H1 (cell line): Measurements from ENCODE around the gene ISG15. TPM values are rescaled to one million over a fixed set of nuclear protein-coding genes. Genes with fewer than 3 reads are reported as not detected.

ENCODE experiments used
- EZH2 ChIP-seq: fragments of 200-600 bp; sonication (generic); IDR thresholded peaks from 2 replicates; pipeline ENCODE4 v1.7.1; 2012; ENCODE audit warnings: low read depth, mild to moderate bottlenecking, moderate library complexity, low read length, inconsistent platforms; ENCODE audit not compliant: severe bottlenecking
- GABPA ChIP-seq: IDR thresholded peaks from 2 replicates; pipeline ENCODE4 v1.6.1; 2011; ENCODE audit warnings: mild to moderate bottlenecking, low read length, moderate library complexity, borderline replicate concordance; ENCODE audit not compliant: insufficient read depth
- GTF2F1 ChIP-seq: IDR thresholded peaks from 2 replicates; pipeline ENCODE4 v1.6.1; 2012; ENCODE audit warnings: low read depth, low read length, improper control_type of control experiment, borderline replicate concordance
- polyA plus RNA-seq, 7 experiments: library from polyadenylated mRNA; depleted of rRNA in 3 of 7; stranded (reverse) in 5 of 7; unstranded in 2 of 7; fragments of >200 nt in 5 of 7; fragments of 200-250 nt in 2 of 7; gene quantifications; 1 replicate in 5 of 7; 2 replicates in 1 of 7; 4 replicates in 1 of 7; pipeline versions ENCODE4 v1.2.1 to v1.2.3, GENCODE V29; 2011 to 2013; ENCODE audit warnings: missing spikeins in 2 of 7, mixed read lengths in 2 of 7
- total RNA-seq: library from RNA; stranded (reverse); fragmentation: NEBNext Ultra II Directional; extraction: Animal tissue kit (Norgen Biotek cat#: 25700); gene quantifications from 2 replicates; pipeline ENCODE4 v1.2.1, GENCODE V29; 2021
- TF ChIP-seq, protein P1 (sequence below): fragments of 300-600 bp; sonication (generic); IDR thresholded peaks from 2 replicates; pipeline ENCODE4 v1.7.1; 2012; ENCODE audit warnings: low read length, moderate library complexity, mild to moderate bottlenecking, inconsistent platforms; ENCODE audit not compliant: insufficient replicate concordance
- TF ChIP-seq, protein P2 (sequence below): IDR thresholded peaks from 2 replicates; pipeline ENCODE4 v1.6.1; 2011; ENCODE audit warnings: low read depth, mild to moderate bottlenecking, low read length; ENCODE audit not compliant: insufficient read depth

The ISG15 gene
- total and polyA plus RNA-seq, 2 of the 8 experiments (the other 6 are each of a cell fraction or from before 2014, with no cell fraction given): 29.3 to 121 TPM

DNA sequence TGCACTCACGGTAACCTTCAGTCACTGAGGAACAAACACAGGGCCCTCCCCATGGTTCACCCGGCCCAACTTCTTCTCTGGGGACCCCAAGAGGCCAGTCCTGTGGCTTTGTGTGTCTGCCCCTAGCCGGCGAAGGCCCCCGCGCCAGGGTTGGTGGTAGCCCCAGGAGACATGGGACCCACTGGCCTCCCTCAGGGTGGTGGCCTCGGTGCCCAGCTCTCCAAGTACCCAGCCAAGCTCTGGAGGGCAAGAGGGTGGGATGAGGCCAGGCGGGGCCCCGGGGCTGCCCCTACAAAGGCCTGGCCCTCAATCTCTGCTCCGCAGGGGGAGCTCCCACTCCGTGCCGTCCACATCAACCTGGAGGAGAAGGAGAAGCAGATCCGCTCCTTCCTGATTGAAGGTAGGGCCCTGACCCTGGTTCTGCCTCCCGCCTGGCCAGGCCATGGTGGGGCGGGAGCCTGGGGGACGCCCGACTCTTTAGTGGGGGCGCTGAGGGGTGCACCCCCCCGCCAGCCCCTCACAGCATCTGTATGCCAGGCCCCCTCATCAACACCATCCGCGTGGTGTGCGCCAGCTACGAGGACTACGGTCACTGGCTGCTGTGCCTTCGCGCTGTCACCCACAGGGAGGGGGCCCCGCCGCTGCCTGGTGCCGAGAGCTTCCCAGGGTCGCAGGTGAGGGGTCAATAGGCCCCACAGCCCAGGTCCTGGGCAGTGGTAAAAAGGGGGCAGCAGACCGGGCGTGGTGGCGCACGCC, 41.4 kb upstream of the ISG15 start (continued):
- TF ChIP-seq, protein P1, sequence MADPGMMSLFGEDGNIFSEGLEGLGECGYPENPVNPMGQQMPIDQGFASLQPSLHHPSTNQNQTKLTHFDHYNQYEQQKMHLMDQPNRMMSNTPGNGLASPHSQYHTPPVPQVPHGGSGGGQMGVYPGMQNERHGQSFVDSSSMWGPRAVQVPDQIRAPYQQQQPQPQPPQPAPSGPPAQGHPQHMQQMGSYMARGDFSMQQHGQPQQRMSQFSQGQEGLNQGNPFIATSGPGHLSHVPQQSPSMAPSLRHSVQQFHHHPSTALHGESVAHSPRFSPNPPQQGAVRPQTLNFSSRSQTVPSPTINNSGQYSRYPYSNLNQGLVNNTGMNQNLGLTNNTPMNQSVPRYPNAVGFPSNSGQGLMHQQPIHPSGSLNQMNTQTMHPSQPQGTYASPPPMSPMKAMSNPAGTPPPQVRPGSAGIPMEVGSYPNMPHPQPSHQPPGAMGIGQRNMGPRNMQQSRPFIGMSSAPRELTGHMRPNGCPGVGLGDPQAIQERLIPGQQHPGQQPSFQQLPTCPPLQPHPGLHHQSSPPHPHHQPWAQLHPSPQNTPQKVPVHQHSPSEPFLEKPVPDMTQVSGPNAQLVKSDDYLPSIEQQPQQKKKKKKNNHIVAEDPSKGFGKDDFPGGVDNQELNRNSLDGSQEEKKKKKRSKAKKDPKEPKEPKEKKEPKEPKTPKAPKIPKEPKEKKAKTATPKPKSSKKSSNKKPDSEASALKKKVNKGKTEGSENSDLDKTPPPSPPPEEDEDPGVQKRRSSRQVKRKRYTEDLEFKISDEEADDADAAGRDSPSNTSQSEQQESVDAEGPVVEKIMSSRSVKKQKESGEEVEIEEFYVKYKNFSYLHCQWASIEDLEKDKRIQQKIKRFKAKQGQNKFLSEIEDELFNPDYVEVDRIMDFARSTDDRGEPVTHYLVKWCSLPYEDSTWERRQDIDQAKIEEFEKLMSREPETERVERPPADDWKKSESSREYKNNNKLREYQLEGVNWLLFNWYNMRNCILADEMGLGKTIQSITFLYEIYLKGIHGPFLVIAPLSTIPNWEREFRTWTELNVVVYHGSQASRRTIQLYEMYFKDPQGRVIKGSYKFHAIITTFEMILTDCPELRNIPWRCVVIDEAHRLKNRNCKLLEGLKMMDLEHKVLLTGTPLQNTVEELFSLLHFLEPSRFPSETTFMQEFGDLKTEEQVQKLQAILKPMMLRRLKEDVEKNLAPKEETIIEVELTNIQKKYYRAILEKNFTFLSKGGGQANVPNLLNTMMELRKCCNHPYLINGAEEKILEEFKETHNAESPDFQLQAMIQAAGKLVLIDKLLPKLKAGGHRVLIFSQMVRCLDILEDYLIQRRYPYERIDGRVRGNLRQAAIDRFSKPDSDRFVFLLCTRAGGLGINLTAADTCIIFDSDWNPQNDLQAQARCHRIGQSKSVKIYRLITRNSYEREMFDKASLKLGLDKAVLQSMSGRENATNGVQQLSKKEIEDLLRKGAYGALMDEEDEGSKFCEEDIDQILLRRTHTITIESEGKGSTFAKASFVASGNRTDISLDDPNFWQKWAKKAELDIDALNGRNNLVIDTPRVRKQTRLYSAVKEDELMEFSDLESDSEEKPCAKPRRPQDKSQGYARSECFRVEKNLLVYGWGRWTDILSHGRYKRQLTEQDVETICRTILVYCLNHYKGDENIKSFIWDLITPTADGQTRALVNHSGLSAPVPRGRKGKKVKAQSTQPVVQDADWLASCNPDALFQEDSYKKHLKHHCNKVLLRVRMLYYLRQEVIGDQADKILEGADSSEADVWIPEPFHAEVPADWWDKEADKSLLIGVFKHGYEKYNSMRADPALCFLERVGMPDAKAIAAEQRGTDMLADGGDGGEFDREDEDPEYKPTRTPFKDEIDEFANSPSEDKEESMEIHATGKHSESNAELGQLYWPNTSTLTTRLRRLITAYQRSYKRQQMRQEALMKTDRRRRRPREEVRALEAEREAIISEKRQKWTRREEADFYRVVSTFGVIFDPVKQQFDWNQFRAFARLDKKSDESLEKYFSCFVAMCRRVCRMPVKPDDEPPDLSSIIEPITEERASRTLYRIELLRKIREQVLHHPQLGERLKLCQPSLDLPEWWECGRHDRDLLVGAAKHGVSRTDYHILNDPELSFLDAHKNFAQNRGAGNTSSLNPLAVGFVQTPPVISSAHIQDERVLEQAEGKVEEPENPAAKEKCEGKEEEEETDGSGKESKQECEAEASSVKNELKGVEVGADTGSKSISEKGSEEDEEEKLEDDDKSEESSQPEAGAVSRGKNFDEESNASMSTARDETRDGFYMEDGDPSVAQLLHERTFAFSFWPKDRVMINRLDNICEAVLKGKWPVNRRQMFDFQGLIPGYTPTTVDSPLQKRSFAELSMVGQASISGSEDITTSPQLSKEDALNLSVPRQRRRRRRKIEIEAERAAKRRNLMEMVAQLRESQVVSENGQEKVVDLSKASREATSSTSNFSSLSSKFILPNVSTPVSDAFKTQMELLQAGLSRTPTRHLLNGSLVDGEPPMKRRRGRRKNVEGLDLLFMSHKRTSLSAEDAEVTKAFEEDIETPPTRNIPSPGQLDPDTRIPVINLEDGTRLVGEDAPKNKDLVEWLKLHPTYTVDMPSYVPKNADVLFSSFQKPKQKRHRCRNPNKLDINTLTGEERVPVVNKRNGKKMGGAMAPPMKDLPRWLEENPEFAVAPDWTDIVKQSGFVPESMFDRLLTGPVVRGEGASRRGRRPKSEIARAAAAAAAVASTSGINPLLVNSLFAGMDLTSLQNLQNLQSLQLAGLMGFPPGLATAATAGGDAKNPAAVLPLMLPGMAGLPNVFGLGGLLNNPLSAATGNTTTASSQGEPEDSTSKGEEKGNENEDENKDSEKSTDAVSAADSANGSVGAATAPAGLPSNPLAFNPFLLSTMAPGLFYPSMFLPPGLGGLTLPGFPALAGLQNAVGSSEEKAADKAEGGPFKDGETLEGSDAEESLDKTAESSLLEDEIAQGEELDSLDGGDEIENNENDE: no peak
- TF ChIP-seq EZH2 (no peak), GABPA (no peak), GTF2F1 (no peak)
- TF ChIP-seq, protein P2, sequence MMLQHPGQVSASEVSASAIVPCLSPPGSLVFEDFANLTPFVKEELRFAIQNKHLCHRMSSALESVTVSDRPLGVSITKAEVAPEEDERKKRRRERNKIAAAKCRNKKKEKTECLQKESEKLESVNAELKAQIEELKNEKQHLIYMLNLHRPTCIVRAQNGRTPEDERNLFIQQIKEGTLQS: no peak
- TF ChIP-seq, all 59 proteins: peak for 0
